H1 (cell line): ENCODE measurements around the gene LGALS1. TPM values are rescaled to one million over a fixed set of nuclear protein-coding genes. Genes with fewer than 3 reads are reported as not detected.
"Not testable (repeated sequence)": the region's sequence is repeated elsewhere in the genome, so short reads cannot be mapped to it uniquely, and the experiment has no call there.

Experiments used
- CTCF ChIA-PET: fragments of 300-600 bp; sonication (Branson Sonifier 250); formaldehyde crosslinking; loops from one replicate; lab custom pipeline; 2021; ENCODE audit not compliant: partially characterized antibody; lab: Charles Lee
- POLR2A ChIA-PET: fragments of 300-600 bp; sonication (Branson Sonifier 250); formaldehyde crosslinking; loops from one replicate; lab custom pipeline; 2021; ENCODE audit warnings: inconsistent platforms; ENCODE audit not compliant: partially characterized antibody; lab: Charles Lee
- DNase-seq, 2 experiments: peaks; one replicate each; pipeline versions ENCODE4 v3.0.0 to v3.0.0-alpha.2; 2010 to 2022; ENCODE audit warnings: low spot score in 2 of 2, low read depth in 1 of 2, mixed read lengths in 1 of 2
- FAIRE-seq: peaks from 2 replicates; lab custom pipeline; 2011; peaks lifted over from hg19 to GRCh38; lab: Jason Lieb, UNC
- H2AFZ ChIP-seq: 2 replicates; pipeline ENCODE4 v1.8.1; 2012; ENCODE audit warnings: low read length, inconsistent platforms
- H2AK5ac ChIP-seq: 2 replicates; pipeline ENCODE4 v1.6.1; 2013; ENCODE audit warnings: low read depth, low read length
- H2BK120ac ChIP-seq: replicated peaks from 2 replicates; pipeline ENCODE3; 2013; ENCODE audit warnings: low read depth, low read length, inconsistent platforms
- H2BK12ac ChIP-seq: 2 replicates; pipeline ENCODE4 v1.6.1; 2013; ENCODE audit warnings: low read depth, low read length
- H2BK15ac ChIP-seq: 2 replicates; pipeline ENCODE4 v1.6.1; 2013; ENCODE audit warnings: low read length
- H2BK20ac ChIP-seq: 2 replicates; pipeline ENCODE4 v1.6.1; 2013; ENCODE audit warnings: low read length
- H2BK5ac ChIP-seq: 2 replicates; pipeline ENCODE4 v1.6.1; 2013; ENCODE audit warnings: low read depth, low read length
- H3K14ac ChIP-seq: 2 replicates; pipeline ENCODE4 v1.6.1; 2013; ENCODE audit warnings: inconsistent platforms; ENCODE audit not compliant: insufficient read length
- H3K18ac ChIP-seq: 2 replicates; pipeline ENCODE4 v1.6.1; 2013; ENCODE audit warnings: low read length; ENCODE audit errors: extremely low read depth
- H3K23ac ChIP-seq: 2 replicates; pipeline ENCODE4 v1.6.1; 2013; ENCODE audit warnings: inconsistent platforms; ENCODE audit not compliant: insufficient read length
- H3K23me2 ChIP-seq: 2 replicates; pipeline ENCODE4 v1.6.1; 2013; ENCODE audit warnings: low read depth, low read length
- H3K27ac ChIP-seq: 2 replicates; pipeline ENCODE4 v1.6.1; 2011; ENCODE audit warnings: low read depth, low read length, inconsistent platforms
- H3K27me3 ChIP-seq, 4 experiments: replicated peaks in 1 of 4; 1 replicate in 1 of 4; 2 replicates in 3 of 4; pipeline versions ENCODE4 v1.6.1 to v1.8.1; 2011 to 2013; ENCODE audit warnings: low read length in 3 of 4, mild to moderate bottlenecking in 3 of 4, inconsistent platforms in 2 of 4, mixed read lengths in 2 of 4, moderate library complexity in 1 of 4; ENCODE audit not compliant: control insufficient read depth in 3 of 4, insufficient read depth in 3 of 4; ENCODE audit errors: extremely low read depth in 1 of 4
- H3K36me3 ChIP-seq, 4 experiments: 2 replicates each; pipeline versions ENCODE4 v1.6.1 to v1.8.1; 2011 to 2013; ENCODE audit warnings: mild to moderate bottlenecking in 4 of 4, low read length in 3 of 4, moderate library complexity in 2 of 4, control low read depth in 1 of 4, inconsistent platforms in 1 of 4; ENCODE audit not compliant: insufficient read depth in 4 of 4, control insufficient read depth in 2 of 4
- H3K4ac ChIP-seq: replicated peaks from 2 replicates; pipeline ENCODE3; 2013; ENCODE audit warnings: low read length, low read depth, mixed read lengths, inconsistent platforms; ENCODE audit not compliant: insufficient read length
- H3K4me1 ChIP-seq, 4 experiments: replicated peaks in 1 of 4; 1 replicate in 1 of 4; 2 replicates in 3 of 4; pipeline versions ENCODE4 v1.6.1 to v1.8.1; 2011 to 2013; ENCODE audit warnings: low read length in 3 of 4, inconsistent platforms in 2 of 4, mixed read lengths in 1 of 4; ENCODE audit not compliant: insufficient read depth in 4 of 4, control insufficient read depth in 3 of 4
- H3K4me2 ChIP-seq, 2 experiments: 2 replicates each; pipeline versions ENCODE4 v1.6.1 to v1.8.1; 2011 to 2013; ENCODE audit warnings: low read depth in 2 of 2, low read length in 2 of 2, control low read depth in 1 of 2, inconsistent platforms in 1 of 2, mild to moderate bottlenecking in 1 of 2; ENCODE audit not compliant: insufficient read depth in 1 of 2
- H3K4me3 ChIP-seq, 4 experiments: fragments of 200-600, 300-600 bp in 1 of 4; sonication (generic), shearing (Covaris generic), sonication (Bioruptor Twin) in 1 of 4; 2 replicates each; pipeline versions ENCODE4 v1.5.1 to v1.8.1; 2011 to 2016; ENCODE audit warnings: low read length in 4 of 4, low read depth in 3 of 4, control low read depth in 2 of 4, inconsistent platforms in 2 of 4, mild to moderate bottlenecking in 2 of 4, mixed read lengths in 1 of 4, moderate library complexity in 1 of 4; ENCODE audit not compliant: insufficient read depth in 2 of 4; ENCODE audit errors: extremely low read depth in 1 of 4
- H3K56ac ChIP-seq: replicated peaks from 2 replicates; pipeline ENCODE3; 2013; ENCODE audit warnings: low read depth, mild to moderate bottlenecking, mixed read lengths, low read length, inconsistent platforms; ENCODE audit not compliant: insufficient read length
- H3K79me1 ChIP-seq: 2 replicates; pipeline ENCODE4 v1.6.1; 2013; ENCODE audit warnings: low read depth, low read length, control low read depth
- H3K79me2 ChIP-seq, 2 experiments: 2 replicates each; pipeline versions ENCODE4 v1.6.1 to v1.8.1; 2012 to 2013; ENCODE audit warnings: low read length in 2 of 2, mild to moderate bottlenecking in 2 of 2, inconsistent platforms in 1 of 2; ENCODE audit not compliant: insufficient read depth in 2 of 2, control insufficient read depth in 1 of 2
- H3K9ac ChIP-seq, 4 experiments: replicated peaks in 1 of 4; 1 replicate in 1 of 4; 2 replicates in 3 of 4; pipeline versions ENCODE4 v1.6.1 to v1.8.1; 2011 to 2013; ENCODE audit warnings: low read depth in 3 of 4, low read length in 3 of 4, control low read depth in 2 of 4, mild to moderate bottlenecking in 2 of 4, moderate library complexity in 2 of 4, inconsistent platforms in 1 of 4; ENCODE audit errors: extremely low read depth in 1 of 4
- H3K9me3 ChIP-seq, 2 experiments: 2 replicates each; pipeline versions ENCODE4 v1.6.1 to v1.8.1; 2012 to 2013; ENCODE audit warnings: mild to moderate bottlenecking in 2 of 2, moderate library complexity in 2 of 2, control low read depth in 1 of 2, inconsistent platforms in 1 of 2, low read depth in 1 of 2, low read length in 1 of 2, mixed read lengths in 1 of 2; ENCODE audit not compliant: insufficient read depth in 2 of 2
- H4K20me1 ChIP-seq, 2 experiments: replicated peaks in 1 of 2; 2 replicates each; pipeline versions ENCODE3 to v1.8.1; 2011 to 2013; ENCODE audit warnings: inconsistent platforms in 2 of 2, low read length in 2 of 2, mild to moderate bottlenecking in 1 of 2; ENCODE audit not compliant: insufficient read depth in 2 of 2, control insufficient read depth in 1 of 2
- H4K5ac ChIP-seq: 2 replicates; pipeline ENCODE4 v1.6.1; 2013; ENCODE audit warnings: low read length, low read depth, mixed read lengths, inconsistent platforms; ENCODE audit not compliant: insufficient read length
- H4K8ac ChIP-seq: 2 replicates; pipeline ENCODE4 v1.8.0; 2013; ENCODE audit warnings: mild to moderate bottlenecking, moderate library complexity, low read length, inconsistent platforms; ENCODE audit not compliant: insufficient read depth; ENCODE audit errors: extremely low read depth
- H4K91ac ChIP-seq: replicated peaks from 2 replicates; pipeline ENCODE3; 2013; ENCODE audit warnings: low read length, mixed read lengths, inconsistent platforms; ENCODE audit not compliant: insufficient read length
- WGBS, 2 experiments: shearing (Covaris generic) in 1 of 2; methylation state at CpG; one replicate each; pipeline versions ENCODE4 v1.1.6 to v1.1.7; 2013 to 2015; ENCODE audit warnings: low lambda C conversion rate in 2 of 2, mixed read lengths in 2 of 2, inconsistent platforms in 1 of 2, low coverage in 1 of 2, missing lambda C conversion rate in 1 of 2; ENCODE audit not compliant: insufficient replicate concordance in 2 of 2, insufficient coverage in 1 of 2, insufficient read length in 1 of 2; ENCODE audit errors: extremely low coverage in 1 of 2, missing lambda C conversion rate in 1 of 2; 5-methylcytosine and 5-hydroxymethylcytosine counted together
- polyA plus RNA-seq, 7 experiments: library from polyadenylated mRNA; depleted of rRNA in 3 of 7; stranded (reverse) in 5 of 7; unstranded in 2 of 7; fragments of >200 nt in 5 of 7; fragments of 200-250 nt in 2 of 7; gene quantifications; 1 replicate in 5 of 7; 2 replicates in 1 of 7; 4 replicates in 1 of 7; pipeline versions ENCODE4 v1.2.1 to v1.2.3, GENCODE V29; 2011 to 2013; ENCODE audit warnings: missing spikeins in 2 of 7, mixed read lengths in 2 of 7
- total RNA-seq: library from RNA; stranded (reverse); fragmentation: NEBNext Ultra II Directional; extraction: Animal tissue kit (Norgen Biotek cat#: 25700); gene quantifications from 2 replicates; pipeline ENCODE4 v1.2.1, GENCODE V29; 2021

LGALS1 gene
- total and polyA plus RNA-seq, 2 of the 8 experiments (the other 6 are each of a cell fraction or from before 2014, with no cell fraction given): 12.0 to 92.4 TPM

- H3K9me3 ChIP-seq, H3K4me3 ChIP-seq, H3K4me2 ChIP-seq, H3K23ac ChIP-seq, H2BK5ac ChIP-seq, H3K56ac ChIP-seq, H3K14ac ChIP-seq, H2AFZ ChIP-seq, H3K23me2 ChIP-seq, H3K79me1 ChIP-seq, H2BK120ac ChIP-seq, H2BK20ac ChIP-seq, H4K5ac ChIP-seq, H3K4ac ChIP-seq, FAIRE-seq, H3K27me3 ChIP-seq, DNase-seq, H4K91ac ChIP-seq, H2AK5ac ChIP-seq, H3K4me1 ChIP-seq, H2BK15ac ChIP-seq, H4K8ac ChIP-seq, H3K9ac ChIP-seq, H3K27ac ChIP-seq, H3K18ac ChIP-seq, H2BK12ac ChIP-seq, H3K79me2 ChIP-seq, H4K20me1 ChIP-seq: not testable (repeated sequence)
- ChIA-PET POLR2A (interaction anchor here (0.7 to 1.3 kb wide), 4 partner anchors 15 to 62 kb away, joined by 3 read pairs; no protein-coding TSS in a partner anchor), CTCF (interaction anchor here (3.9 to 7.3 kb wide), 2 partner anchors 13 to 52 kb away, joined by 14 to 37 read pairs; no protein-coding TSS in a partner anchor)
- WGBS, 2 experiments: 88% methylated on average over 6 of the region's 7 CpGs; no CpG with 5 or more reads in 1 of the 2 experiments
- peaks cover 5 to 26% (median 10%) of the 10 kb centered on the region in 4 experiments; a peak in 6 of 8 replicates for H3K36me3 ChIP-seq
Measured at GRCh38 chr22:37694131-37694530, 18.7 kb downstream of the LGALS1 start.
